Measurements from ENCODE around the gene EZH1. TPM values are rescaled to one million over a fixed set of nuclear protein-coding genes. Genes with fewer than 3 reads are reported as not detected.

The EZH1 gene
- total and polyA plus RNA-seq, 10 of the 15 experiments (the other 5 are each of a cell fraction or from before 2014, with no cell fraction given): 6.1 to 43.3 (median 16.8) TPM

- in situ Hi-C loops (cut with MboI) (no loop called here), intact Hi-C loops (cut with micrococcal nuclease; ENCODE audit: unreplicated experiment) (no loop called here)
- no peak for DNase-seq (ENCODE audit: low read depth, low spot score)
- no peak for ATAC-seq
- H3K4me2 ChIP-seq (ENCODE audit: control insufficient read depth, insufficient read depth): peak overlapping the region; percentile 50; the same call in 1 of the 2 replicates
- ChIA-PET CTCF (interaction anchor here (1.2 to 4.2 kb wide), 6 partner anchors 12 to 82 kb away, joined by 4 to 27 read pairs (median 6); partner anchors contain the start of gene PSMC3IP), POLR2A (interaction anchor here (0.8 to 4.9 kb wide), 5 partner anchors 11 to 56 kb away, joined by 3 to 20 read pairs (median 4); no protein-coding TSS in a partner anchor), SMC1A (ENCODE audit: uncharacterized antibody, unreplicated experiment) (interaction anchor here (1.0 to 1.2 kb wide), 3 partner anchors 10 to 43 kb away, joined by 3 to 4 read pairs (median 4); no protein-coding TSS in a partner anchor), RAD21 (ENCODE audit: unreplicated experiment) (interaction anchor here (1.3 kb wide), 2 partner anchors 43 to 83 kb away, joined by 3 to 7 read pairs; partner anchors contain the start of gene PSMC3IP)
- no peaks in the 10 kb centered on the region; a peak in 1 of 4 replicates for H3K36me3 ChIP-seq (ENCODE audit: control insufficient read depth in 2 of 2, insufficient read depth in 2 of 2, low read length in 1 of 2)
- peaks cover 26% of the 10 kb centered on the region for H3K4me1 ChIP-seq (ENCODE audit: control insufficient read depth, insufficient read depth, low read length)
- no peak for FAIRE-seq
- H3K4me3 ChIP-seq: no peak overlapping the region
- WGBS (ENCODE audit: insufficient coverage, insufficient replicate concordance, low lambda C conversion rate, missing lambda C conversion rate): 69% methylated on average over 7 of the region's 7 CpGs
- H3K79me2 ChIP-seq (ENCODE audit: control insufficient read depth, insufficient read depth, low read length): peaks cover 3% of the 10 kb centered on the region; the same call in 1 of the 2 replicates
- BruUV-seq (replicated peaks): no TSS peak
- no peaks in the 10 kb centered on the region for H3K27me3 ChIP-seq (replicated peaks in 1 of 2; ENCODE audit: control insufficient read depth in 2 of 2, insufficient read depth in 2 of 2, low read length in 1 of 2)
- no peak overlapping the region for H3K9ac ChIP-seq (ENCODE audit: control insufficient read depth, insufficient read depth, low read length)
- H3K9me3 ChIP-seq (replicated peaks; ENCODE audit: control insufficient read depth, insufficient read depth, low read length): no peaks in the 10 kb centered on the region
- no peak overlapping the region for H3K27ac ChIP-seq (ENCODE audit: control insufficient read depth, insufficient read depth)
- no peaks in the 10 kb centered on the region for H4K20me1 ChIP-seq (ENCODE audit: control insufficient read depth, insufficient read depth)
- no peak overlapping the region for H2AFZ ChIP-seq (ENCODE audit: control insufficient read depth, low read depth, low read length)
- TF ChIP-seq ZNF622 (IDR thresholded peaks at IDR 0.05): no peak
- no peak for TF ChIP-seq BHLHE40 (IDR thresholded peaks at IDR 0.05; ENCODE audit: borderline replicate concordance in 1 of 2, low read depth in 2 of 2, low read length in 1 of 2)
- TF ChIP-seq RELB (IDR thresholded peaks at IDR 0.05; ENCODE audit: low read depth): no peak
- TF ChIP-seq SREBF2 (IDR thresholded peaks at IDR 0.05; ENCODE audit: low read length): no peak
- TF ChIP-seq CBX5 (IDR thresholded peaks at IDR 0.05; ENCODE audit: low read depth): no peak
- TF ChIP-seq CREM (IDR thresholded peaks at IDR 0.05; ENCODE audit: low read depth): no peak
- TF ChIP-seq ATF2 (IDR thresholded peaks at IDR 0.05; ENCODE audit: low read length): no peak
- TF ChIP-seq CUX1 (IDR thresholded peaks at IDR 0.05; ENCODE audit: insufficient replicate concordance, low read depth, low read length): no peak
- TF ChIP-seq MYB (IDR thresholded peaks at IDR 0.05; ENCODE audit: borderline replicate concordance, low read depth, low read length): no peak
- no peak for TF ChIP-seq NR2F1 (conservative IDR thresholded peaks at IDR 0.05)
- TF ChIP-seq GATAD2B (conservative IDR thresholded peaks at IDR 0.05; ENCODE audit: low read depth): no peak
- no peak for TF ChIP-seq ZBTB33 (IDR thresholded peaks at IDR 0.05)
- no peak for TF ChIP-seq BACH1 (IDR thresholded peaks at IDR 0.05; ENCODE audit: borderline replicate concordance)
Observed at GRCh38 chr17:42660692-42661345, 84.0 kb downstream of the EZH1 start.

Data from GM12878 (cell line).